K562 (cell line): ENCODE results near the gene HMGN2. TPM values are rescaled to one million over a fixed set of nuclear protein-coding genes. Genes with fewer than 3 reads are reported as not detected.
A peak's percentile ranks its signal among the peaks of the same experiment; 100 is the strongest.

Experiments used
- CHD2 ChIP-seq: IDR thresholded peaks from 2 replicates; pipeline ENCODE4 v1.6.1; 2011; ENCODE audit warnings: low read depth, low read length
- CXXC5 ChIP-seq: fragments of 250-450 bp; sonication (Bioruptor Pico); IDR thresholded peaks from 2 replicates; pipeline ENCODE4 v1.8.0; 2022; ENCODE audit warnings: inconsistent platforms, mild to moderate bottlenecking, moderate library complexity
- ETS2 ChIP-seq: IDR thresholded peaks from 2 replicates; pipeline ENCODE4 v1.6.1; 2016; ENCODE audit warnings: borderline replicate concordance, missing genetic modification characterization, mild to moderate bottlenecking, moderate library complexity, missing compliant biosample characterization; ENCODE audit not compliant: poor library complexity, severe bottlenecking
- FOXK1 ChIP-seq: sonication (generic); formaldehyde crosslinking; IDR thresholded peaks from 2 replicates; pipeline ENCODE4 v1.8.0; 2022; ENCODE audit warnings: missing genetic modification reagents, mild to moderate bottlenecking, borderline replicate concordance
- GABPB2 ChIP-seq: fragments of 250-450 bp; sonication (Bioruptor Pico); conservative IDR thresholded peaks from 2 replicates; pipeline ENCODE4 v1.5.1; 2021; ENCODE audit warnings: mild to moderate bottlenecking
- GATA2 ChIP-seq: sonication (generic); formaldehyde crosslinking; IDR thresholded peaks from 2 replicates; pipeline ENCODE4 v1.4.0; 2020; ENCODE audit warnings: mild to moderate bottlenecking, missing genetic modification reagents
- HCFC1 ChIP-seq: IDR thresholded peaks from 2 replicates; pipeline ENCODE4 v1.6.1; 2012; ENCODE audit warnings: low read depth, low read length, improper control_type of control experiment
- KLF6 ChIP-seq: fragments of 250-450 bp; sonication (Bioruptor Pico); IDR thresholded peaks from 2 replicates; pipeline ENCODE4 v1.4.0; 2020; ENCODE audit warnings: mild to moderate bottlenecking, moderate library complexity, borderline replicate concordance
- NR2C1 ChIP-seq, 2 experiments: fragments of 450-650 bp; IDR thresholded peaks; 2 replicates each; pipeline ENCODE4 v1.6.1; 2017; ENCODE audit warnings: mild to moderate bottlenecking in 2 of 2, antibody characterized with exemption in 1 of 2, inconsistent platforms in 1 of 2, missing compliant biosample characterization in 1 of 2, missing genetic modification characterization in 1 of 2
- PCBP1 ChIP-seq: fragments of 200-400 bp; formaldehyde crosslinking; IDR thresholded peaks from 2 replicates; pipeline ENCODE4 v1.6.1; 2018; ENCODE audit warnings: mild to moderate bottlenecking, low read depth, low read length; ENCODE audit not compliant: poor library complexity, severe bottlenecking
- PRPF4 ChIP-seq: fragments of 200-400 bp; formaldehyde crosslinking; IDR thresholded peaks from one replicate; pipeline ENCODE4 v1.6.1; 2017; ENCODE audit warnings: low read length, low read depth, mild to moderate bottlenecking; ENCODE audit not compliant: insufficient read depth, poor library complexity, severe bottlenecking
- TCF7L2 ChIP-seq: fragments of 150-350 bp; IDR thresholded peaks from 2 replicates; pipeline ENCODE4 v1.6.1; 2016; ENCODE audit warnings: low read depth, mild to moderate bottlenecking, low read length, moderate library complexity
- ZFP30 ChIP-seq: fragments of 250-450 bp; sonication (Bioruptor Pico); IDR thresholded peaks from 2 replicates; pipeline ENCODE4 v1.8.0; 2022; ENCODE audit warnings: moderate library complexity, mild to moderate bottlenecking, inconsistent platforms, borderline replicate concordance
- ZNF124 ChIP-seq: sonication (generic); formaldehyde crosslinking; IDR thresholded peaks from 2 replicates; pipeline ENCODE4 v1.8.1; 2022; ENCODE audit warnings: missing genetic modification reagents
- ZNF133 ChIP-seq: fragments of 250-450 bp; sonication (Bioruptor Pico); IDR thresholded peaks from 2 replicates; pipeline ENCODE4 v1.4.0; 2020; ENCODE audit warnings: mild to moderate bottlenecking
- ZNF23 ChIP-seq: fragments of 250-450 bp; sonication (Bioruptor Pico); IDR thresholded peaks from 2 replicates; pipeline ENCODE4 v1.4.0; 2020; ENCODE audit warnings: mild to moderate bottlenecking
- ZNF785 ChIP-seq: fragments of 250-450 bp; sonication (Bioruptor Pico); IDR thresholded peaks from 2 replicates; pipeline ENCODE4 v1.4.0; 2020; ENCODE audit warnings: mild to moderate bottlenecking
- polyA plus RNA-seq, 8 experiments: library from polyadenylated mRNA; depleted of rRNA in 4 of 8; stranded (reverse) in 5 of 8; unstranded in 3 of 8; fragments of >200 nt; fragmentation: Nextera tagmentation in 2 of 8; fragmentation: Illumina TruSeq in 1 of 8; extraction: Ambion mirVana in 2 of 8; extraction: Trizol in 1 of 8; gene quantifications; 2 replicates each; pipeline versions ENCODE4 v1.2.1 to v1.2.3, GENCODE V29; 2011 to 2014; ENCODE audit warnings: inconsistent platforms in 1 of 8, missing spikeins in 1 of 8
- total RNA-seq, 7 experiments: library from RNA; depleted of rRNA in 6 of 7; stranded (reverse); fragments of >200 nt in 6 of 7; fragmentation: Illumina TruSeq in 2 of 7; extraction: Trizol in 2 of 7; gene quantifications; 2 replicates each; pipeline versions ENCODE4 v1.2.1 to v1.2.3, GENCODE V29; 2011 to 2021; ENCODE audit warnings: low replicate concordance in 1 of 7
- TF ChIP-seq, protein P1 (sequence below): fragments of 250-450 bp; sonication (Bioruptor Pico); IDR thresholded peaks from 2 replicates; pipeline ENCODE4 v1.9.0; 2021; ENCODE audit warnings: mild to moderate bottlenecking, inconsistent platforms
- TF ChIP-seq, protein P2 (sequence below): fragments of 150-350 bp; IDR thresholded peaks from 2 replicates; pipeline ENCODE4 v1.6.1; 2014; ENCODE audit warnings: low read depth, mild to moderate bottlenecking, low read length, borderline replicate concordance

HMGN2 gene
- total and polyA plus RNA-seq, 9 of the 15 experiments (the other 6 are each of a cell fraction or from before 2014, with no cell fraction given), result 370 to 1,354 (median 965) TPM

DNA sequence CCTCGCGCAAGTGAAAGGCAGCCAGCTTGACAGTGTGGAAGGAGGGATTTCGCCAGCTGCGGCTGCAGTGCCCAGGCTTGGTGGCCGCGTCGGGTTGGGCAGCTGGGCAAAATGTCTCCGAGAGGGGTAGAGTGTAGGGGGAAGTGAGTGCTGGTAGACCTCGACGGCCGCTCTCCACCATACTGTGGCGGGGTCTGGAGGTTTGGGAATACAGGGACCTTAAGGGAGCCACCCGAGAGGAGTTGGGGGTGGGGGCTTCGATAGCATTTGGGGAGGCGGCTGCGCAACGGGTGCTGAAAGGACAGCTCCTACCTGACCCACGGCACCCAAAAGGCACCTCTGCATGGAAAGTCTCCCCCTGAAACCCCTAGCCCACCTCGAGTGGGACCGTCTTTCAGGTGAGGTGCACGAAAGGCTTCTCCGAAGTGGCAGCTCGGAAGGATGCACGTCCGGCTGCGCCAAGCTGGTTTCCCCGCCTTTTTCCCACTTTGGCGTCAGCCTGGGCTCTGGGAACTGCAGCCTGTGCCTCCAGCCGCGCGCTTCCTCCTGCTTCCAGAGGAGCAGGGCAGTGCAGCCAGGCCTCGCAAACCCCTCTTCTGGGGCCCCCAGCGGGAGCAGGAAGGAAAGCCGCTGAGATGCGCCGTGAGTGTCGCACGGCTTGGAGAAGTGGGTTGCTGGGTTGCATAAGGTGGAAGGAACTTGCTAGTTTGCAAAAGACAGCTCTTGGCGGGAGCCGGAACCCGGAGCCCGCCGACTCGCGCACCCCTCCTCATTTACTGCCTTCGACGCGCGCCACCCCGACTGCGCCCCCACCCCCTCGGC, 531 bp upstream of the HMGN2 start (continued):
- TF ChIP-seq, protein P1, sequence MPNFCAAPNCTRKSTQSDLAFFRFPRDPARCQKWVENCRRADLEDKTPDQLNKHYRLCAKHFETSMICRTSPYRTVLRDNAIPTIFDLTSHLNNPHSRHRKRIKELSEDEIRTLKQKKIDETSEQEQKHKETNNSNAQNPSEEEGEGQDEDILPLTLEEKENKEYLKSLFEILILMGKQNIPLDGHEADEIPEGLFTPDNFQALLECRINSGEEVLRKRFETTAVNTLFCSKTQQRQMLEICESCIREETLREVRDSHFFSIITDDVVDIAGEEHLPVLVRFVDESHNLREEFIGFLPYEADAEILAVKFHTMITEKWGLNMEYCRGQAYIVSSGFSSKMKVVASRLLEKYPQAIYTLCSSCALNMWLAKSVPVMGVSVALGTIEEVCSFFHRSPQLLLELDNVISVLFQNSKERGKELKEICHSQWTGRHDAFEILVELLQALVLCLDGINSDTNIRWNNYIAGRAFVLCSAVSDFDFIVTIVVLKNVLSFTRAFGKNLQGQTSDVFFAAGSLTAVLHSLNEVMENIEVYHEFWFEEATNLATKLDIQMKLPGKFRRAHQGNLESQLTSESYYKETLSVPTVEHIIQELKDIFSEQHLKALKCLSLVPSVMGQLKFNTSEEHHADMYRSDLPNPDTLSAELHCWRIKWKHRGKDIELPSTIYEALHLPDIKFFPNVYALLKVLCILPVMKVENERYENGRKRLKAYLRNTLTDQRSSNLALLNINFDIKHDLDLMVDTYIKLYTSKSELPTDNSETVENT (CRISPR knock-in tag), result no peak
- TF ChIP-seq NR2C1 (IDR thresholded peaks at IDR 0.05) (no peak), NR2C1 (tag; IDR thresholded peaks at IDR 0.05) (no peak), CXXC5 (CRISPR knock-in tag) (peak; percentile 40; the same call in 1 of the 2 replicates), PRPF4 (no peak), FOXK1 (no peak), ZNF133 (no peak), ZNF785 (no peak), TCF7L2 (no peak), ZNF23 (CRISPR knock-in tag) (no peak), ZFP30 (no peak), CHD2 (peak; percentile 7), GATA2 (CRISPR knock-in tag) (no peak), KLF6 (CRISPR knock-in tag) (no peak), ZNF124 (CRISPR knock-in tag) (no peak), ETS2 (no peak), HCFC1 (no peak), GABPB2 (CRISPR knock-in tag) (no peak; the same call in 1 of the 2 replicates), PCBP1 (no peak)
- TF ChIP-seq, protein P2, sequence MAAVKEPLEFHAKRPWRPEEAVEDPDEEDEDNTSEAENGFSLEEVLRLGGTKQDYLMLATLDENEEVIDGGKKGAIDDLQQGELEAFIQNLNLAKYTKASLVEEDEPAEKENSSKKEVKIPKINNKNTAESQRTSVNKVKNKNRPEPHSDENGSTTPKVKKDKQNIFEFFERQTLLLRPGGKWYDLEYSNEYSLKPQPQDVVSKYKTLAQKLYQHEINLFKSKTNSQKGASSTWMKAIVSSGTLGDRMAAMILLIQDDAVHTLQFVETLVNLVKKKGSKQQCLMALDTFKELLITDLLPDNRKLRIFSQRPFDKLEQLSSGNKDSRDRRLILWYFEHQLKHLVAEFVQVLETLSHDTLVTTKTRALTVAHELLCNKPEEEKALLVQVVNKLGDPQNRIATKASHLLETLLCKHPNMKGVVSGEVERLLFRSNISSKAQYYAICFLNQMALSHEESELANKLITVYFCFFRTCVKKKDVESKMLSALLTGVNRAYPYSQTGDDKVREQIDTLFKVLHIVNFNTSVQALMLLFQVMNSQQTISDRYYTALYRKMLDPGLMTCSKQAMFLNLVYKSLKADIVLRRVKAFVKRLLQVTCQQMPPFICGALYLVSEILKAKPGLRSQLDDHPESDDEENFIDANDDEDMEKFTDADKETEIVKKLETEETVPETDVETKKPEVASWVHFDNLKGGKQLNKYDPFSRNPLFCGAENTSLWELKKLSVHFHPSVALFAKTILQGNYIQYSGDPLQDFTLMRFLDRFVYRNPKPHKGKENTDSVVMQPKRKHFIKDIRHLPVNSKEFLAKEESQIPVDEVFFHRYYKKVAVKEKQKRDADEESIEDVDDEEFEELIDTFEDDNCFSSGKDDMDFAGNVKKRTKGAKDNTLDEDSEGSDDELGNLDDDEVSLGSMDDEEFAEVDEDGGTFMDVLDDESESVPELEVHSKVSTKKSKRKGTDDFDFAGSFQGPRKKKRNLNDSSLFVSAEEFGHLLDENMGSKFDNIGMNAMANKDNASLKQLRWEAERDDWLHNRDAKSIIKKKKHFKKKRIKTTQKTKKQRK, result no peak
